Right lobe of liver (tissue), 6 donors: Measurements from ENCODE around the gene HIRA. TPM values are rescaled to one million over a fixed set of nuclear protein-coding genes. Genes with fewer than 3 reads are reported as not detected.
A peak's percentile ranks its signal among the peaks of the same experiment; 100 is the strongest.

Experiments
- ATAC-seq, 4 donors: fragments of 200-7000 bp; cut with Tn5 transposase; one replicate each; pipeline ENCODE4 v1.9.1; 2020; ENCODE audit warnings: mild to moderate bottlenecking in 4 of 4, moderate library complexity in 4 of 4
- DNase-seq, 3 donors: peaks; one replicate each; pipeline ENCODE4 v3.0.0-alpha.2; 2020
- H3K27ac ChIP-seq, 3 donors: fragments of 200-600 bp; one replicate each; pipeline ENCODE4 v1.8.0; 2022
- H3K27me3 ChIP-seq, 2 donors: fragments of 200-600 bp; one replicate each; pipeline ENCODE4 v1.8.0; 2022
- H3K36me3 ChIP-seq, 4 donors: fragments of 200-600 bp; sonication (generic) in 1 of 4; one replicate each; pipeline versions ENCODE4 v1.5.1 to v1.8.0; 2017 to 2022; ENCODE audit warnings: control low read depth in 1 of 4
- H3K4me1 ChIP-seq, 4 donors: fragments of 200-600 bp; sonication (generic) in 1 of 4; one replicate each; pipeline versions ENCODE4 v1.5.1 to v1.8.0; 2017 to 2022; ENCODE audit warnings: control low read depth in 1 of 4
- H3K4me3 ChIP-seq, 3 donors: fragments of 200-600 bp; one replicate each; pipeline ENCODE4 v1.8.0; 2022
- H3K9me3 ChIP-seq, 4 donors: fragments of 200-600 bp; sonication (generic) in 1 of 4; one replicate each; pipeline versions ENCODE4 v1.5.1 to v1.8.0; 2017 to 2022; ENCODE audit warnings: control low read depth in 1 of 4
- POLR2A ChIP-seq: fragments of 450-650 bp; IDR thresholded peaks from one replicate; pipeline ENCODE4 v1.6.1; 2017; ENCODE audit warnings: antibody characterized with exemption, mild to moderate bottlenecking
- WGBS: methylation state at CpG from one replicate; pipeline ENCODE4 v1.1.6; 2018; ENCODE audit warnings: low coverage, low lambda C conversion rate; ENCODE audit not compliant: insufficient coverage; ENCODE audit errors: missing lambda C conversion rate; 5-methylcytosine and 5-hydroxymethylcytosine counted together
- intact Hi-C, 2 donors: fragments of 100-400 bp; cut with DNase I; formaldehyde crosslinking; loops; one replicate each; pipeline versions ENCODE4 v1.11.2 to v1.14.1; 2022
- total RNA-seq, 6 experiments: library from RNA; depleted of rRNA in 2 of 6; stranded (reverse); fragments of >200 nt in 2 of 6; fragmentation: NEBNext Ultra II Directional in 3 of 6; extraction: Animal tissue kit (Norgen Biotek cat#: 25700) in 3 of 6; gene quantifications; one replicate each; pipeline versions ENCODE4 v1.1.0 to v1.2.4, GENCODE V29; 2016 to 2023
- TF ChIP-seq, protein P1 (sequence below), 4 donors: fragments of 200-600 bp in 3 of 4; fragments of 450-650 bp in 1 of 4; IDR thresholded peaks; one replicate each; pipeline versions ENCODE4 v1.5.1 to v1.8.0; 2016 to 2022; ENCODE audit warnings: antibody characterized with exemption in 4 of 4, mild to moderate bottlenecking in 2 of 4
- donor health status: DM: no; HTN: yes; CAD: no.
- donor health status: DM: no; HTN: no; CAD: no.
- donor health status: DM: no; HTN: no; CAD: no.
- donor health status: DM: no; HTN: yes; CAD: no.
- donor health status: DM: no; HTN: yes; CAD: no.

Gene HIRA
- total RNA-seq, 6 experiments from 2014 or later: 14.6 to 25.0 (median 17.8) TPM

DNA sequence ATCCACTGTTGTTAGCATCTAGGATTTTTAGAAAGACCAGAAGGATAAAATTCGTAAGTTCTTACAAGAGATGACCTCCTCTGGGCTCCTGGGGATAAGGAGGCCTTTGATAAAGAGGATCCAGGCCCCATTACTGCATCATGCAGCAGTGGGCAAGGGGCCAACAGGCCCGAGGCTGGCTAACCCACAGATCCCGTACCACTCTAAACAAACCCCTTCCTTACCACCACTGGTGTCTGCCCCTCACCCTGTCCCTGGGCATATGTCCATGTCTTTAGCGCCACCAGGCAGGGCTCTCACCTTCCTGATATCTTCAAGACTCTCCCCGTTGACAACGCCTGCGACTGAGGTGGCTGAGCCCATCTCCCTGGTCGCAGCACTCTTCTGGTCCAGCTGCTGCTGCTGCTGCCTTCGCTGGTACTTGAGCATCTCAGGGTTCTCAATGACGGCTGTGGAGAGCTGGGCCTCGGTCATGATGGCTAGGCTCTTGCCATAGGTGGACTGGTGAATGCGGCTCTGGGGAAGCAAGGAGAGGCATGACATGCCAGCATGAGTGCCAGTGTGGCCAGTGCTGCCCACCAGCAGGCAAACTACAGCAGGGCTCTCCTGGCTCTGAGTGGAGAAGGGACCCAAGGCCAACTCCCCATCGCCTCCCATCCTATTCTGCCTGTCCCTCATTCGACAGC, 46.2 kb downstream of the HIRA start:
- peak in 1 of 3 donors; percentile 42 for DNase-seq

DNA sequence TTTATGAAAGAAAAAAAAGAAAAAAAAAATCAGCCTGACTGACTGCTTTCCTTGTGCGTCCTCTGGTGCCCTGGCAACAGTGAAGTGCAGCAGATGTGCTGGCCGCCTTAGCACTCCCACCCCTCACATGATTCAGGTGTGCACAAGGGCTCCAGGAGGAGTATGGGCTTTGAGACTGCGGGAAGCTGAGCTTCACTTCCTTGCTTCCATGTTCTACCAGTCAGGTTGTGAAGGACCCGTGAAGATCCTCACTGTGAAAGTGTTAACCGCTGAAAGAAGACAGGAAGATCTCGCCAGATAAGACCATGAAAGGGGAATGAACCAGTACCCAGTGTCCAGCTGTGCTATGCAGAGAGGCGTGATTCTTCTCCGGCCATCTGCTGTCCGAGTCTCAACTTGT, 48.2 kb downstream of the HIRA start:
- Histone ChIP-seq H3K4me1 (peaks cover 0 to 2% (median 0%) of the 10 kb centered on the region in 4 donors), H3K9me3 (no peaks in the 10 kb centered on the region), H3K36me3 (peaks cover 11 to 80% (median 44%) of the 10 kb centered on the region in 4 donors), H3K27me3 (no peaks in the 10 kb centered on the region), H3K27ac (no peak overlapping the region), H3K4me3 (no peak overlapping the region)
- no peak for ATAC-seq
- no peak for TF ChIP-seq POLR2A
- TF ChIP-seq, protein P1, sequence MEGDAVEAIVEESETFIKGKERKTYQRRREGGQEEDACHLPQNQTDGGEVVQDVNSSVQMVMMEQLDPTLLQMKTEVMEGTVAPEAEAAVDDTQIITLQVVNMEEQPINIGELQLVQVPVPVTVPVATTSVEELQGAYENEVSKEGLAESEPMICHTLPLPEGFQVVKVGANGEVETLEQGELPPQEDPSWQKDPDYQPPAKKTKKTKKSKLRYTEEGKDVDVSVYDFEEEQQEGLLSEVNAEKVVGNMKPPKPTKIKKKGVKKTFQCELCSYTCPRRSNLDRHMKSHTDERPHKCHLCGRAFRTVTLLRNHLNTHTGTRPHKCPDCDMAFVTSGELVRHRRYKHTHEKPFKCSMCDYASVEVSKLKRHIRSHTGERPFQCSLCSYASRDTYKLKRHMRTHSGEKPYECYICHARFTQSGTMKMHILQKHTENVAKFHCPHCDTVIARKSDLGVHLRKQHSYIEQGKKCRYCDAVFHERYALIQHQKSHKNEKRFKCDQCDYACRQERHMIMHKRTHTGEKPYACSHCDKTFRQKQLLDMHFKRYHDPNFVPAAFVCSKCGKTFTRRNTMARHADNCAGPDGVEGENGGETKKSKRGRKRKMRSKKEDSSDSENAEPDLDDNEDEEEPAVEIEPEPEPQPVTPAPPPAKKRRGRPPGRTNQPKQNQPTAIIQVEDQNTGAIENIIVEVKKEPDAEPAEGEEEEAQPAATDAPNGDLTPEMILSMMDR (IDR thresholded peaks at IDR 0.05): no peak
- peak in 1 of 3 donors; percentile 25 for DNase-seq
- 90% methylated on average over 9 of the region's 9 CpGs for WGBS
- intact Hi-C loops: no loop called here

More for the DNA sequence above, 46.2 kb downstream of the HIRA start:
- Histone ChIP-seq H3K4me3 (no peak overlapping the region), H3K27me3 (no peaks in the 10 kb centered on the region), H3K27ac (no peak overlapping the region), H3K4me1 (no peaks in the 10 kb centered on the region), H3K9me3 (no peaks in the 10 kb centered on the region), H3K36me3 (peaks cover 11 to 97% (median 55%) of the 10 kb centered on the region in 4 donors)
- ATAC-seq: no peak
- no peak for TF ChIP-seq POLR2A
- TF ChIP-seq, protein P1 (IDR thresholded peaks at IDR 0.05): no peak
- intact Hi-C loops: no loop called here
- WGBS: 91% methylated on average over 9 of the region's 14 CpGs

DNA sequence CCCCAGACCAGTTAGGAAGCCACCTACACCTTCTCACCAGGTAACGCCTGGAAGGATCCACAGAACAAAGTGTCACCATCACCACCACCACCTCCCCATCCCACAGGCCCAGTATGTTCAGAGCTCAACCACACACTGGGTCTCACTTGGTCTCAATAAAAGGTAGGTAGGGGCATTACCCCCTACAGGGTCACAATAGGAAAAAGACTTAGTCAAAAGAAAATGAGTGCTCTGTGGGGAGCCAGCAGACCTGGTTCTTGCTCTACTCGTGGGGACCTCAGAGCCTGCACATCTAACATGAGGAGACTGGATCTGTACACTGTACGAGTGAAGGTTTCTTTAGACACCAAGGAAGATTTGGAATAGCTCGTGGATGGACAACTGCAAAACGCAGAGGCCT, 49.3 kb downstream of the HIRA start:
- H3K9me3 ChIP-seq: no peaks in the 10 kb centered on the region

DNA sequence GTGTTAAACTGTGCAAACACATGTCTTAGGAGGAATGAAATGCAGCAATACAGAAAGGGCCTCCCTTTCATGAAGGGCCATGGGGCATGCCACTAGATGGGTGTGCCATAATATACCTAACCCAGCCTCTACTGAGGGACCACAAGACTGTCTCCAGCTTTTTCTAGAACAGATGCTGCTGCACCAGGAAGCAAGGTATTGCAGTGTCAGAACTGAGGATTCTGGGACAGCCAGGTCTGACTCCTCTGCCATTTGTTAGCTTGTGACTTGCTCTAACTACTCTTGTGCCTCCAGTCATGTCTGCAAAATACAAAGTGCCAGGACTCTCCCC, 53.2 kb downstream of the HIRA start:
- H3K27ac ChIP-seq: peak overlapping the region in 2 of 3 donors; percentile 4 to 72
- peaks cover 0 to 70% (median 36%) of the 10 kb centered on the region in 4 donors for H3K36me3 ChIP-seq
- no peak for ATAC-seq
- TF ChIP-seq POLR2A: no peak
- TF ChIP-seq, protein P1 (IDR thresholded peaks at IDR 0.05): no peak
- H3K9me3 ChIP-seq: no peaks in the 10 kb centered on the region
- H3K4me3 ChIP-seq: no peak overlapping the region
- peak in 1 of 3 donors; percentile 30 for DNase-seq
- H3K27me3 ChIP-seq: no peaks in the 10 kb centered on the region
- intact Hi-C loops: no loop called here
- H3K4me1 ChIP-seq: peaks cover 0 to 15% (median 2%) of the 10 kb centered on the region in 4 donors

More for the DNA sequence above, 49.3 kb downstream of the HIRA start:
- no peak for TF ChIP-seq POLR2A
- TF ChIP-seq, protein P1 (IDR thresholded peaks at IDR 0.05): no peak
- peaks cover 7 to 72% (median 36%) of the 10 kb centered on the region in 4 donors for H3K36me3 ChIP-seq
- H3K4me1 ChIP-seq: peaks cover 0 to 12% (median 1%) of the 10 kb centered on the region in 4 donors
- DNase-seq (no peak), ATAC-seq (no peak)
- H3K27me3 ChIP-seq: no peaks in the 10 kb centered on the region
- WGBS: 87% methylated on average over 5 of the region's 5 CpGs
- intact Hi-C loops: no loop called here
- H3K4me3 ChIP-seq: no peak overlapping the region
- no peak overlapping the region for H3K27ac ChIP-seq
